HCT116 (cell line): ENCODE measurements around the gene ANKRD55. TPM values are rescaled to one million over a fixed set of nuclear protein-coding genes. Genes with fewer than 3 reads are reported as not detected.

Experiments
- ATAC-seq: fragments of 200-7000 bp; cut with Tn5 transposase; 2 replicates; pipeline ENCODE4 v1.9.1; 2020; ENCODE audit warnings: mild to moderate bottlenecking, moderate library complexity
- BruUV-seq: library from RNA; stranded (reverse); fragments of 400-500 nt; replicated peaks from 2 replicates; lab custom pipeline; 2021; lab: Mats Ljungman, UMichigan
- CTCF ChIA-PET: fragments of 300-600 bp; sonication (Branson Sonifier 250); formaldehyde crosslinking; loops from one replicate; lab custom pipeline; 2021; ENCODE audit warnings: antibody characterized with exemption; lab: Charles Lee
- POLR2A ChIA-PET: fragments of 300-600, 350-600 bp; sonication (Branson Sonifier 250); formaldehyde crosslinking; loops from one replicate; lab custom pipeline; 2021; ENCODE audit warnings: antibody characterized with exemption; lab: Charles Lee
- RAD21 ChIA-PET, 2 experiments: fragments of 300-600 bp; sonication (Branson Sonifier 250); formaldehyde crosslinking; loops; one replicate each; lab custom pipeline; 2023; ENCODE audit warnings: low total read pairs in 2 of 2; ENCODE audit not compliant: uncharacterized antibody in 2 of 2, unreplicated experiment in 2 of 2, low non-redundant PET in 1 of 2; lab: Charles Lee
- DNase-seq: peaks from one replicate; pipeline ENCODE4 v3.0.0-alpha.2; 2010; ENCODE audit warnings: low read depth, low spot score
- H2AFZ ChIP-seq: fragments of 200-600 bp; shearing (Covaris generic), sonication (generic); 2 replicates; pipeline ENCODE4 v1.6.1; 2017; ENCODE audit warnings: low read depth, mixed run types, mixed read lengths, antibody characterized with exemption, low read length; ENCODE audit not compliant: poor library complexity, severe bottlenecking
- H3K27ac ChIP-seq: 2 replicates; pipeline ENCODE4 v1.5.1; 2012; ENCODE audit warnings: low read depth, low read length
- H3K27me3 ChIP-seq: fragments of 200-600 bp; sonication (generic); 2 replicates; pipeline ENCODE4 v1.6.1; 2016; ENCODE audit warnings: mixed run types, low read length, mixed read lengths; ENCODE audit not compliant: insufficient read depth
- H3K36me3 ChIP-seq, 2 experiments: fragments of 200-500 bp in 1 of 2; fragments of 200-600 bp in 1 of 2; sonication (Bioruptor generic) in 1 of 2; sonication (generic) in 1 of 2; 2 replicates each; pipeline versions ENCODE4 v1.5.1 to v1.6.1; 2014 to 2016; ENCODE audit warnings: low read length in 2 of 2, inconsistent platforms in 1 of 2, mixed read lengths in 1 of 2, mixed run types in 1 of 2; ENCODE audit not compliant: insufficient read depth in 2 of 2, control insufficient read depth in 1 of 2
- H3K4me1 ChIP-seq, 2 experiments: fragments of 200-600 bp in 1 of 2; sonication (generic) in 1 of 2; 2 replicates each; pipeline versions ENCODE4 v1.5.1 to v1.6.1; 2012 to 2017; ENCODE audit warnings: low read length in 2 of 2, inconsistent platforms in 1 of 2, mild to moderate bottlenecking in 1 of 2, mixed read lengths in 1 of 2, mixed run types in 1 of 2, moderate library complexity in 1 of 2; ENCODE audit not compliant: insufficient read depth in 2 of 2, control insufficient read depth in 1 of 2
- H3K4me2 ChIP-seq: fragments of 200-600 bp; sonication (generic); 2 replicates; pipeline ENCODE4 v1.6.1; 2017; ENCODE audit warnings: mixed run types, low read length, mixed read lengths
- H3K4me3 ChIP-seq, 2 experiments: fragments of 200-600 bp in 1 of 2; sonication (generic) in 1 of 2; replicated peaks in 1 of 2; 2 replicates each; pipeline ENCODE4 v1.5.1; 2011 to 2016; ENCODE audit warnings: low read length in 2 of 2, control low read depth in 1 of 2, low read depth in 1 of 2, mild to moderate bottlenecking in 1 of 2, mixed read lengths in 1 of 2, mixed run types in 1 of 2
- H3K79me2 ChIP-seq: fragments of 200-600 bp; sonication (generic); 2 replicates; pipeline ENCODE4 v1.6.1; 2017; ENCODE audit warnings: mild to moderate bottlenecking, mixed run types, low read length, moderate library complexity, mixed read lengths; ENCODE audit not compliant: insufficient read depth
- H3K9ac ChIP-seq: fragments of 200-600 bp; sonication (generic); 2 replicates; pipeline ENCODE4 v1.6.1; 2016; ENCODE audit warnings: low read length, mixed read lengths
- H3K9me2 ChIP-seq: fragments of 200-600 bp; sonication (generic), shearing (Covaris generic); 2 replicates; pipeline ENCODE4 v1.6.1; 2017; ENCODE audit warnings: mixed run types, mild to moderate bottlenecking, moderate library complexity; ENCODE audit not compliant: insufficient read depth
- H3K9me3 ChIP-seq, 2 experiments: fragments of 200-500 bp in 1 of 2; fragments of 200-600 bp in 1 of 2; sonication (Bioruptor generic) in 1 of 2; sonication (generic) in 1 of 2; 2 replicates each; pipeline ENCODE4 v1.6.1; 2014 to 2017; ENCODE audit warnings: low read length in 2 of 2, mixed read lengths in 2 of 2, inconsistent platforms in 1 of 2, low read depth in 1 of 2, mild to moderate bottlenecking in 1 of 2, mixed run types in 1 of 2, moderate library complexity in 1 of 2; ENCODE audit not compliant: control insufficient read depth in 1 of 2, insufficient read depth in 1 of 2
- H4K20me1 ChIP-seq: fragments of 200-600 bp; sonication (generic), shearing (Covaris generic); 2 replicates; pipeline ENCODE4 v1.6.1; 2017; ENCODE audit warnings: mixed run types, mild to moderate bottlenecking, moderate library complexity; ENCODE audit not compliant: insufficient read depth
- CBX3 ChIP-seq: IDR thresholded peaks from 2 replicates; pipeline ENCODE4 v1.6.1; 2012; ENCODE audit warnings: low read depth
- CEBPB ChIP-seq: IDR thresholded peaks from 2 replicates; pipeline ENCODE4 v1.6.1; 2012; ENCODE audit warnings: low read depth
- MAX ChIP-seq: IDR thresholded peaks from 2 replicates; pipeline ENCODE4 v1.6.1; 2012
- POLR2A ChIP-seq: IDR thresholded peaks from 2 replicates; pipeline ENCODE4 v1.7.0; 2011; ENCODE audit warnings: borderline replicate concordance; ENCODE audit not compliant: insufficient read depth, insufficient read length; ENCODE audit errors: extremely low read depth
- POLR2AphosphoS5 ChIP-seq: IDR thresholded peaks from 2 replicates; pipeline ENCODE4 v1.6.1; 2011; ENCODE audit warnings: mild to moderate bottlenecking, low read depth, low read length, moderate library complexity
- SIN3A ChIP-seq: IDR thresholded peaks from 2 replicates; pipeline ENCODE4 v1.6.1; 2012; ENCODE audit warnings: low read depth
- SP1 ChIP-seq: IDR thresholded peaks from 2 replicates; pipeline ENCODE4 v1.6.1; 2012; ENCODE audit warnings: low read depth
- YY1 ChIP-seq: IDR thresholded peaks from 2 replicates; pipeline ENCODE4 v1.6.1; 2011; ENCODE audit warnings: low read length, low read depth, moderate library complexity, mild to moderate bottlenecking; ENCODE audit not compliant: insufficient replicate concordance; ENCODE audit errors: extremely low read depth
- intact Hi-C: fragments of 100-400 bp; cut with micrococcal nuclease; formaldehyde crosslinking; loops from 2 replicates; pipeline ENCODE4 v1.10.0; 2022
- total RNA-seq: library from RNA; stranded (reverse); gene quantifications from one replicate; pipeline ENCODE4 v1.2.1, GENCODE V29; 2021; ENCODE audit not compliant: unreplicated experiment
- TF ChIP-seq, protein P1 (sequence below), 3 experiments: fragments of 200-600 bp in 1 of 3; sonication (generic) in 1 of 3; IDR thresholded peaks in 2 of 3; conservative IDR thresholded peaks in 1 of 3; 2 replicates each; pipeline ENCODE4 v1.5.1; 2012 to 2017; ENCODE audit warnings: low read depth in 2 of 3, low read length in 2 of 3, antibody characterized with exemption in 1 of 3, borderline replicate concordance in 1 of 3, control low read depth in 1 of 3, mild to moderate bottlenecking in 1 of 3, mixed read lengths in 1 of 3, mixed run types in 1 of 3, moderate library complexity in 1 of 3; ENCODE audit not compliant: insufficient read depth in 1 of 3
- TF ChIP-seq, protein P2 (sequence below): IDR thresholded peaks from 2 replicates; pipeline ENCODE4 v1.6.1; 2011; ENCODE audit warnings: mild to moderate bottlenecking, low read length, moderate library complexity; ENCODE audit not compliant: insufficient replicate concordance; ENCODE audit errors: extremely low read depth

The ANKRD55 gene
- total RNA-seq, 1 experiment from 2014 or later: not detected

GRCh38 chr5:56088431-56088949, 144.6 kb downstream of the ANKRD55 start:
- Histone ChIP-seq H3K4me2 (no peak overlapping the region), H3K4me1 (peaks cover 2 to 8% of the 10 kb centered on the region in 2 experiments; a peak in 1 of 4 replicates), H3K9ac (no peak overlapping the region), H3K4me3 (no peak overlapping the region)
- TF ChIP-seq CEBPB (no peak), MAX (no peak)
- TF ChIP-seq, all 23 proteins: peak for 0
- ChIA-PET POLR2A (no interaction called here), CTCF (interaction anchor here (1.1 kb wide), 1 partner anchor 16 kb away, joined by 3 read pairs; no protein-coding TSS in a partner anchor), RAD21 (no interaction called here)
- BruUV-seq: no TSS peak
- Histone ChIP-seq H3K9me3 (no peaks in the 10 kb centered on the region), H3K27me3 (no peaks in the 10 kb centered on the region), H3K27ac (no peak overlapping the region), H3K9me2 (no peaks in the 10 kb centered on the region), H2AFZ (no peak overlapping the region), H4K20me1 (no peaks in the 10 kb centered on the region), H3K36me3 (no peaks in the 10 kb centered on the region), H3K79me2 (no peaks in the 10 kb centered on the region)
- DNase-seq: no peak
- intact Hi-C loops: no loop called here
- no peak for ATAC-seq

DNA sequence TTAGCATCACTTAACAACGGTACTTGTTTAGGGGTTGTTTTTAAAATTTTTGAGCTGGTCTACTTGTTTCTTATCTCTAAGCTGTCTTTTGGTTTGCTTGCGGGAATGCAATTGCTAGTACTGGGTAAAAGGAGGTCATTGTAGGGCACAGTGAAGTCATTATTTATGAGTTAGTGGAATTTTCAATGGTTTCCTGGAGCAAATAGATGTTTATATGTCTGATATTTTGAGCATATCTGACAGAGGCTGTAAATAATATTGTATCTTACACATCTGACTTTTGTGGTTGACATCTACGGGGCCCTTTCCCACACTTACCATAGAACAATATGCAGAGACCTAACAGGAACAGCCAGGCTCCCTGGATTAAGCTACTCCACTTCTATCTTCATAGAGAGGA, 147.9 kb downstream of the ANKRD55 start:
- intact Hi-C loops: no loop called here
- TF ChIP-seq MAX (no peak), SP1 (no peak), CBX3 (no peak), POLR2AphosphoS5 (no peak), YY1 (no peak), SIN3A (no peak), POLR2A (no peak), CEBPB (no peak)
- TF ChIP-seq, protein P1, sequence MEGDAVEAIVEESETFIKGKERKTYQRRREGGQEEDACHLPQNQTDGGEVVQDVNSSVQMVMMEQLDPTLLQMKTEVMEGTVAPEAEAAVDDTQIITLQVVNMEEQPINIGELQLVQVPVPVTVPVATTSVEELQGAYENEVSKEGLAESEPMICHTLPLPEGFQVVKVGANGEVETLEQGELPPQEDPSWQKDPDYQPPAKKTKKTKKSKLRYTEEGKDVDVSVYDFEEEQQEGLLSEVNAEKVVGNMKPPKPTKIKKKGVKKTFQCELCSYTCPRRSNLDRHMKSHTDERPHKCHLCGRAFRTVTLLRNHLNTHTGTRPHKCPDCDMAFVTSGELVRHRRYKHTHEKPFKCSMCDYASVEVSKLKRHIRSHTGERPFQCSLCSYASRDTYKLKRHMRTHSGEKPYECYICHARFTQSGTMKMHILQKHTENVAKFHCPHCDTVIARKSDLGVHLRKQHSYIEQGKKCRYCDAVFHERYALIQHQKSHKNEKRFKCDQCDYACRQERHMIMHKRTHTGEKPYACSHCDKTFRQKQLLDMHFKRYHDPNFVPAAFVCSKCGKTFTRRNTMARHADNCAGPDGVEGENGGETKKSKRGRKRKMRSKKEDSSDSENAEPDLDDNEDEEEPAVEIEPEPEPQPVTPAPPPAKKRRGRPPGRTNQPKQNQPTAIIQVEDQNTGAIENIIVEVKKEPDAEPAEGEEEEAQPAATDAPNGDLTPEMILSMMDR (IDR thresholded peaks at IDR 0.05 in 2 of 3, conservative IDR thresholded peaks at IDR 0.05 in 1 of 3; ENCODE audit: borderline replicate concordance in 1 of 3, insufficient read depth in 1 of 3, low read depth in 2 of 3, low read length in 2 of 3): no peak
- TF ChIP-seq, protein P2, sequence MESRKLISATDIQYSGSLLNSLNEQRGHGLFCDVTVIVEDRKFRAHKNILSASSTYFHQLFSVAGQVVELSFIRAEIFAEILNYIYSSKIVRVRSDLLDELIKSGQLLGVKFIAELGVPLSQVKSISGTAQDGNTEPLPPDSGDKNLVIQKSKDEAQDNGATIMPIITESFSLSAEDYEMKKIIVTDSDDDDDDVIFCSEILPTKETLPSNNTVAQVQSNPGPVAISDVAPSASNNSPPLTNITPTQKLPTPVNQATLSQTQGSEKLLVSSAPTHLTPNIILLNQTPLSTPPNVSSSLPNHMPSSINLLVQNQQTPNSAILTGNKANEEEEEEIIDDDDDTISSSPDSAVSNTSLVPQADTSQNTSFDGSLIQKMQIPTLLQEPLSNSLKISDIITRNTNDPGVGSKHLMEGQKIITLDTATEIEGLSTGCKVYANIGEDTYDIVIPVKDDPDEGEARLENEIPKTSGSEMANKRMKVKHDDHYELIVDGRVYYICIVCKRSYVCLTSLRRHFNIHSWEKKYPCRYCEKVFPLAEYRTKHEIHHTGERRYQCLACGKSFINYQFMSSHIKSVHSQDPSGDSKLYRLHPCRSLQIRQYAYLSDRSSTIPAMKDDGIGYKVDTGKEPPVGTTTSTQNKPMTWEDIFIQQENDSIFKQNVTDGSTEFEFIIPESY: no peak

More for the DNA sequence above, 147.9 kb downstream of the ANKRD55 start:
- Histone ChIP-seq H3K9ac (no peak overlapping the region), H3K4me1 (peaks cover 2 to 8% of the 10 kb centered on the region in 2 experiments; a peak in 1 of 4 replicates), H3K27me3 (no peaks in the 10 kb centered on the region), H4K20me1 (no peaks in the 10 kb centered on the region), H3K9me2 (no peaks in the 10 kb centered on the region), H2AFZ (no peak overlapping the region), H3K4me3 (no peak overlapping the region), H3K36me3 (no peaks in the 10 kb centered on the region), H3K27ac (no peak overlapping the region), H3K9me3 (no peaks in the 10 kb centered on the region), H3K4me2 (no peak overlapping the region), H3K79me2 (no peaks in the 10 kb centered on the region)
- no peak for ATAC-seq
- BruUV-seq: no TSS peak
- RAD21 ChIA-PET: no interaction called here
- no peak for DNase-seq
- CTCF ChIA-PET: no interaction called here
- POLR2A ChIA-PET: no interaction called here
